NCI-H2081 treated with DMSO at 0.1 percent for 48 hours (cell line): ENCODE data around the gene S100A2.
"Not testable (repeated sequence)": the region's sequence is repeated elsewhere in the genome, so short reads cannot be mapped to it uniquely, and the experiment has no call there.

Source experiments
- DNase-seq: peaks from one replicate; lab custom pipeline; 2025; lab: John Stamatoyannopoulos, UW

Gene S100A2

GRCh38 chr1:153588482-153588881, 22.8 kb upstream of the S100A2 start:
- DNase-seq: no peak

- DNase-seq: not testable (repeated sequence)
Measured at GRCh38 chr1:153588033-153588432, 22.4 kb upstream of the S100A2 start.

GRCh38 chr1:153587314-153587713, 21.7 kb upstream of the S100A2 start:
- no peak for DNase-seq

GRCh38 chr1:153586347-153586746, 20.7 kb upstream of the S100A2 start:
- DNase-seq: no peak

- no peak for DNase-seq
Measured at GRCh38 chr1:153585006-153585405, 19.4 kb upstream of the S100A2 start.

DNA sequence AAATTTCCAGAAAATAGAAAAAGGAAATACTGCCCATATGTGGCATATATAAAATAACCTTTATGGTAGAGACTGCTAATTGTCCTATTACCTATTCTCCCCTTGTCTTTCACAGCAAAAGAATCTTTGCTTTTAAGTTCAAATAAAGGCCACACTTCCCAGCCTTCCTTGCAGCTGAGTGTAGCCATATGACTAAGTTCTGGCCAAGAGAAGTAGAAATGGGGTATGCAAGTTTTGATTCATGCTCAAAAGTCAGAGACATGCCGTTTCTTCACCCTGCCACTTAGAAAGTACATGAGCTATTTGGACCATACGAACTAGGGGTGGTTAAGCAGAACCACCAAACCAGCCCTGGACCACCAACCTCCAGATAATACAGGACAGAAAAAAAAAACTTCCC, 18.3 kb upstream of the S100A2 start:
- no peak for DNase-seq

DNA sequence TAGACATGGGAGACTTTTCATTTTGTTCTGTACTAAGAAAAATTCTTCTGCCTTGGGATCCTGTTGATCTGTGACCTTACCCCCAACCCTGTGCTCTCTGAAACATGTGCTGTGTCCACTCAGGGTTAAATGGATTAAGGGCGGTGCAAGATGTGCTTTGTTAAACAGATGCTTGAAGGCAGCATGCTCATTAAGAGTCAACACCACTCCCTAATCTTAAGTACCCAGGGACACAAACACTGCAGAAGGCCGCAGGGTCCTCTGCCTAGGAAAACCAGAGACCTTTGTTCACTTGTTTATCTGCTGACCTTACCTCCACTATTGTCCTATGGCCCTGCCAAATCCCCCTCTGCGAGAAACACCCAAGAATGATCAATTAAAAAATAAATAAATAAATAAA, 17.9 kb upstream of the S100A2 start:
- DNase-seq: not testable (repeated sequence)

- not testable (repeated sequence) for DNase-seq
Measured at GRCh38 chr1:153582836-153583235, 17.2 kb upstream of the S100A2 start.

GRCh38 chr1:153578936-153579335, 13.3 kb upstream of the S100A2 start:
- DNase-seq: no peak

GRCh38 chr1:153578490-153578889, 12.8 kb upstream of the S100A2 start:
- DNase-seq: no peak

GRCh38 chr1:153577624-153578051, 12.0 kb upstream of the S100A2 start:
- DNase-seq: no peak

GRCh38 chr1:153577138-153577537, 11.5 kb upstream of the S100A2 start:
- no peak for DNase-seq

DNA sequence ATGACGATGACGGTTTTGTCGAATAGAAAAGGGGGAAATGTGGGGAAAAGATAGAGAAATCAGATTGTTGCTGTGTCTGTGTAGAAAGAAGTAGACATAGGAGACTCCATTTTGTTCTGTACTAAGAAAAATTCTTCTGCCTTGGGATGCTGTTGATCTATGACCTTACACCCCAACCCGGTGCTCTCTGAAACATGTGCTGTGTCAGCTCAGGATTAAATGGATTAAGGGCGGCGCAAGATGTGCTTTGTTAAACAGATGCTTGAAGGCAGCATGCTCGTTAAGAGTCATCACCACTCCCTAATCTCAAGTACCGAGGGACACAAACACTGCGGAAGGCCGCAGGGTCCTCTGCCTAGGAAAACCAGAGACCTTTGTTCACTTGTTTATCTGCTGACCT, 9.9 kb upstream of the S100A2 start:
- DNase-seq: not testable (repeated sequence)

DNA sequence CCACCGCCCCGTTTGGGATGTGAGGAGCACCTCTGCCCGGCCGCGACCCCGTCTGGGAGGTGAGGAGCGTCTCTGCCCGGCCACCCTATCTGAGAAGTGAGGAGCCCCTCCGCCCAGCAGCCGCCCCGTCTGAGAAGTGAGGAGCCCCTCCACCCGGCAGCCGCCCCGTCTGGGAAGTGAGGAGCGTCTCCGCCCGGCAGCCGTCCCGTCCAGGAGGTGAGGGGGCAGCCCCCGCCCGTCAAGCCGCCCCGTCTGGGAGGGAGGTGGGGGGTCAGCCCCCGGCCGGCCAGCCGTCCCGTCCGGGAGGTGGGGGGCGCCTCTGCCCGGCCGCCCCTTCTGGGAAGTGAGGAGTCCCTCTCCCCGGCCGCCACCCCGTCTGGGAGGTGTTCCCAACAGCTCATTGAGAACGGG, 9.4 kb upstream of the S100A2 start:
- not testable (repeated sequence) for DNase-seq

- DNase-seq: no peak
Measured at GRCh38 chr1:153573351-153573750, 7.7 kb upstream of the S100A2 start.

- DNase-seq: no peak
Measured at GRCh38 chr1:153572569-153573015, 6.9 kb upstream of the S100A2 start.

DNA sequence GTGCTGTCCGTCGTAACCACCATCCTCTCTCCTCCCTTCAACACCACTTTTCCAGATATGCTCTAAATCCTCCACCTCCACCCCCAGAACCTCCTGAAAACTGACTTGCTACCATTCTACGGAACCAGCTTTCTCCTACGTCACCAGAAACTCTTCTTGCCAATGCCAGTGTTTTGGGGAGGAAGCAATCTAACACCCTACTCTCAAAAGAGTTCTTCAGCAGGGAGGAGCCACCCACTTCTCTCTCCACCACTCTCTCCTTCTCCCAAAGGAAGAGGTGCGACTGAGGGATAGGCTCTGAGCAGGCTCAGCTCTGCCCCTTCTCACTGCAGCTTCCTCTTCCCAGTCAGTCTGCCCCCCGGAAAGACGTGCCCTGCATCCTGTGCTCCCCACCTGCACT, 6.1 kb upstream of the S100A2 start:
- no peak for DNase-seq

DNA sequence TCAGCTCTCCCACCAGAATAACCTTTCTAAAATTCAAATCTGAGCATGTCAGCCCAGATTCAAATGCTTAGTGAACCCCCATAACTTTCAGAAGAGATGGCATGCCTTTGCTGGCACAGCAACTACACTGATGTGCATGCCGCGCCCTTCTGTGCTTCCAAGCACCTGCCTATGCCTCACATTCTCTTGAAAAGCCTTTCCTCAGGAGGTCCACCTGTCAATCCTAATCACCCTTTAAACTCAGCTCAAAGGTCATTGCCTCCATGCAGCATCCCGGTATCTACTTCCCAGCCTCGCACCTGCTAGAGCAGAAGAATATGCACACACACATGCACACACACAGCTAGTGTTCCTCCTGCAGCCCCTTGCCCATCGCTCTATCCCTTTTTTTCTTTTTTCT, 5.2 kb upstream of the S100A2 start:
- DNase-seq: no peak

DNA sequence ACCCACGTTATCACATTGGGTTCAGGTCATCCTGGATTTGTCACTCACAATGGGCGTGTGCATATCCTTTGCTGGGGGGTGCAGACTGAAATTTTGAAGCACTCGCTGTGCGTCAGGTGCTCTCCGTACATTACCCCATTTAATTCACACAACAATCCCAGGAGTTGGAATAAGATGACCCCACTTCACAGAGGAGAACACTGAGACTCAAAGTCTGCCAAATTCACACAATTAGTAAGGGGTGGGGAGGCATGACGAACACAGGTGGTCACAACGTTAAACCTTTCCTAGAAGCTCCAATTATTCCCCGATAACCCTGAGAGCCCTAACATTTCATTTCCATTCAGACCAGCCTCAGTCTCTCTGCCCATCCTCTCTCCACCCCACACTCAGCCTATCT, 3.8 kb upstream of the S100A2 start:
- no peak for DNase-seq

DNA sequence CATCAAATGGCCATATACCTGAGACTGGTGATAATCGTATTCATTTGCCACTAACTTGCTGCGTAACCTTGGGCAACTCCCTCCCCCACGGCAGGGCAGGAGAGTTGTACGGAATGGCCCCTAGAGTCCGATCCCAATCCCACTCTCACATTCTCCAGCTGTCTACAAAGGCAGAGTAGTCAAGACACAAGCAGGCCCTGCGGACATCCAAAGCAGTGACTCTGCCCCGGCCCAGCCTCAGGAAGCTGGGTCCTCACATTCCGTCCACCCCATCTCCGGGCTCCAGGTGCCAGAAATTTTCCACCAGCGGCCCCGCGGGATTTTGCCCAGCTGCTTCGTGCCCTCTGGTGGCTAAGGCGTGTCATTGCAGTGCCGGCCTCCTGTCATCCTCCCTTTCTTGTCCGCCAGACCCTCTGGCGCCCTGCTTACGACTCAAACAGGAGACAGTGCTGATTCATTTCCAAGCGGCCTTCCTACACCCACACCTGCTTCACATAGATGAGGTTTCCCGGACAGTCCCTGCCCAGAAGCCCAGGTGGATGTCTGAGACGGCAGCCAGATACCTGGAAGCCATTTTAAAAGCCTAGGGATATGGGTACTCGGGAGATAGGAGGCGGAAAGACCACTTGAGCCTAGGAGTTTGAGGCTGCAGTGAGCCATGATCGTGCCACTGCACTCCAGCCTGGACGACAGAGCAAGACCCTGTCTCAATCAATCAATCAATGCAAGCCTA, 2.9 kb upstream of the S100A2 start:
- peak; percentile 78 for DNase-seq

DNA sequence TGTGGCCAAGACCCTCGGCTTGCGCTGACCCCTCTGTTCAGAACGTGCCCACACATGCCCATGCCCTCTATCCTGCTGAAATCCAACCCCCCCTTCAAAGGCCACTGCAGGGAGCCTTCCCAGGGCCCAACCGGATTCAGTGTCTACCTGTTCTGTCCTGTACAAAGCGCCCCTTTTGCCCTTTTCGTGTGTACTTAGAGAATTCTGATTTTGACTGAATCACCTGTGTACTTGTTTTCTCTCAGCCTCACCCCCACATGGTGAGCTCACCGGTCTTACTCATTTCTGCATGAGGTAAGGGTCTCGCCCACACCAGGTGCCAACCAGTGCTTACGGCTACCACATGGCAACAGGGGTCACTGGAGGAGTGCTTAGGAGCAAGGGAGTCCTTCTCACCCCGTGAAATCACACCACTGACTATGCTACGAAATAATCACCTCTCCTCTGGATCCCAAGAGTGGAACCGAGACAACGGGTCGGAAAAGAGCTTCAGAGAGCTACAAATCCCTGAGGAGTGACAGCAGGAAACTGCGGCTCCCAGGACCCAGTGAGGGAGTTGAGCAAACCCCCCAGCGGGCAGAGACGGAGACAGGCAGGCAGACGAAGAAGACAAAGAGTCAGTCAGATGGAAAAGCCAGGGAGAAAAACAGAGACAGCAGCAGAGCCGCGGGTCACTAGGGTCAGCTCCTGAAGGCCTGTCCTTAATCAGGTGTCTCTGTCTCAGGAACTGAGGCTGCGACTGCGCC, 2.1 kb upstream of the S100A2 start:
- DNase-seq: no peak

GRCh38 chr1:153566414-153567371, 1.0 kb upstream of the S100A2 start:
- DNase-seq: no peak
